Activated naive CD4-positive, alpha-beta T cell treated with anti-CD3 and anti-CD28 coated beads, Interleukin-2, amount 50 U/mL, for 24 hours (primary cell): ENCODE results near the gene GSTM3.
"Not testable (repeated sequence)": the region's sequence is repeated elsewhere in the genome, so short reads cannot be mapped to it uniquely, and the experiment has no call there.

Experiments
- H3K27ac Mint-ChIP-seq: one replicate; pipeline ENCODE4 v1.8.0; 2021; ENCODE audit warnings: mild to moderate bottlenecking, mixed read lengths
- H3K27me3 Mint-ChIP-seq: one replicate; pipeline ENCODE4 v1.8.0; 2021; ENCODE audit warnings: mixed read lengths
- H3K36me3 Mint-ChIP-seq: one replicate; pipeline ENCODE4 v1.8.0; 2021; ENCODE audit warnings: mixed read lengths
- H3K4me1 Mint-ChIP-seq: one replicate; pipeline ENCODE4 v1.8.0; 2021; ENCODE audit warnings: mixed read lengths
- H3K4me3 Mint-ChIP-seq: one replicate; pipeline ENCODE4 v1.8.0; 2021; ENCODE audit warnings: mild to moderate bottlenecking, mixed read lengths
- H3K9me3 Mint-ChIP-seq: one replicate; pipeline ENCODE4 v1.8.0; 2021; ENCODE audit warnings: mixed read lengths

GSTM3 gene

DNA sequence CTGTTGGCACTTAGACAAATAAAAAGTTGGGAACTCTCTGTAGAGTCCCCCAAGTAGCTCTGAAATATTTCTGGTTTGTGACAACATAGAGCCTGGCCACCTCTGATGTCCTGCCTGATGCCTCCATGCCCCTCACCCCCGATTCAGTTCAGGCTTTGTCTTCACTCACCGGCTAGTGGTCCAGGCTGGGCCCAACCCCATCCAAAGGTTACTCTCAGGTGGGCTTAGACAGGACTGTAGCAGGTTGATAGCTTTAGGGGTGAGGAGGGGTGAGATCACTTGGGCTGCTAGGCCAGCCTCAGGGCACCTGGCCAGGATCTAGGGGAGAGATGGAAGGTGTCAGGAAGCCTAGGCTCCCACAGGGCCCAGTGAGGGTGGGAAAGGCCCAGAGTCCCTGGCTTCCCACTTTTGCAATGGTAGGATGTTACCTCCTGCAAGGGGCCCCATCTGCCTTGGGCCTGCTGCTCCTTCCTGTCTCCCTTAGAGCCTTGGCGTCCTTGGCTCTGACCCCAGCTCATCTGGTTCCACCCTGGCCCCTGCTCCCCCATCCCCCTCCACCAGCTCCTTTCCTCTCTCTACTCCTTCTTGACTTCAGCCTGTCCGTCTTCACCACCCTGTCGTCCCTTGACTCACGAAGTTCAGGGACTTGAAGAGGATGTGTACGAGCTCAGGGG lies 16.1 kb upstream of the GSTM3 start:
- no peaks in the 10 kb centered on the region for H3K36me3 Mint-ChIP-seq
- no peak overlapping the region for H3K27ac Mint-ChIP-seq

DNA sequence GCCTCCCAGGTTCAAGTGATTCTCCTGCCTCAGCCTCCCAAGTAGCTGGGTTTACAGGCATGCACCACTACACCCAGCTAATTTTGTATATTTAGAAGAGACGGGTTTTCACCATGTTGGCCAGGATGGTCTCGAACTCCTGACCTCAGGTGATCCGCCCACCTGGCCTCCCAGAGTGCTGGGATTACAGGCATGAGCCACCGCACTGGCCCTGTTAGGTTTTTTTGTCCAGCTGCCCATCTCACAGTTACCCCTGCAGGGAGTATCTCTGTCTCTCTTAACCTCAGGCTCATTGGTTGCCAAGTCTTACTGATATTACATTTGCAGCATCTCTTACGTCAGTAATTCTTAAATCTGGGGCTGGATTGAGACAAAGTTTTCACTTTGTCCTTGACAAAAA lies 15.5 kb upstream of the GSTM3 start:
- not testable (repeated sequence) for H3K4me3 Mint-ChIP-seq, H3K27me3 Mint-ChIP-seq, H3K9me3 Mint-ChIP-seq, H3K36me3 Mint-ChIP-seq, H3K4me1 Mint-ChIP-seq, H3K27ac Mint-ChIP-seq

More for the DNA sequence above, 16.1 kb upstream of the GSTM3 start:
- peaks cover 3% of the 10 kb centered on the region for H3K27me3 Mint-ChIP-seq
- no peaks in the 10 kb centered on the region for H3K4me1 Mint-ChIP-seq
- H3K4me3 Mint-ChIP-seq: no peak overlapping the region
- H3K9me3 Mint-ChIP-seq: no peaks in the 10 kb centered on the region

DNA sequence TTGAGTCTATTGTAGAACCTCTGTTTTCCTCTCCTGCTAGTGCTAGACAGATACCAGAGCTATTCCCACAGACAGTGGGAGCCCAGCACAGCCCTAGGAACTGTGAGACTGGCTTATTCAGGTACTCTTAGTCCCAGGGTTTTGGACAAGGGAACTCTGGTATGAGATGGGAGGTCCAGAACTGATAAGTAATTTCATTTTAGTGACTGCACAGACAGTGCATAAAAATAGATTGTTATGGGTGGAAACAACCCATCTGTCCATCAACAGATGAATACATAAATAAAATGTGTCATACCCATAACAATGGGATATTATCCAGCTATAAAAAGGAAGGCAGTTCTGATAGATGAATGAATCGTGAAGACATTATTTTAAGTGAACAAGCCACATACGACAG lies 13.9 kb upstream of the GSTM3 start:
- no peak overlapping the region for H3K4me3 Mint-ChIP-seq
- H3K27me3 Mint-ChIP-seq: peaks cover 3% of the 10 kb centered on the region
- H3K9me3 Mint-ChIP-seq: no peaks in the 10 kb centered on the region
- H3K4me1 Mint-ChIP-seq: no peaks in the 10 kb centered on the region
- no peak overlapping the region for H3K27ac Mint-ChIP-seq
- no peaks in the 10 kb centered on the region for H3K36me3 Mint-ChIP-seq

DNA sequence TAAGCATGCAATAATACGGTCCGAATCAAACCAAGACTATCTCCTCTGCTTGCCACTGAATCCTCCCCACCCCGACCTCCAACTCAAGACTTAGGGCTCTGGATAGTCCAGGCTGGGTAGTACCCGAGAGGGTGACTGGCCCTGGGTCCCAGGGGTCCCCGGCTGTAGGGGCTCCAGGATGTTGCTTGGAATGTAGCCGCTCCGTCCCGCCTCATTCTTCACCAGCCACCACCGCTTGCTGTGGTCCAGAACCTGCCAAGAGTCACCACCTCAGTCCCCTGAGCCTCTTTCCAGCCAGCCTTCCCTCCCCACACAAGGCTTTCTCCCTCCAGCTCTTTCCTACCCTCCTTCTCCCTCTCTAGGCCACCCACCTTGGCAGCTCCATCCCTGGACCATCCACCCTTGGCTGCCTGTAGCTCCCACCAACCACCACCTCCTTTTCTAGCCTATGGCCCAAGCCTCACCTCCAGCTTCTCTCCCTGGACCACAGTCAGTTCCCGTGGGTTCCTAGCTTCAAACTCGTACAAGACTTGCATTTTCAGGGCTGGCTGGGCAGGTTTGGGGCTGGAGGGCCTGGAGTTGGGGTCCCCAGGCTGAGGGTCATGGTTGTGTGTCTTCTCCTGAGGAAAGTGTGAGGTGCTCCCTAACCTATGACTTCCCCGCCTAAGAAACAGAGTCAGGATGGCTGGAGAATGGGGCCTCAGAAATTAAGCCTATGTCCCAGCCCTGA lies 10.9 kb upstream of the GSTM3 start:
- no peaks in the 10 kb centered on the region for H3K36me3 Mint-ChIP-seq
- no peaks in the 10 kb centered on the region for H3K9me3 Mint-ChIP-seq
- H3K27ac Mint-ChIP-seq: no peak overlapping the region
- H3K27me3 Mint-ChIP-seq: peaks cover 7% of the 10 kb centered on the region
- no peaks in the 10 kb centered on the region for H3K4me1 Mint-ChIP-seq
- H3K4me3 Mint-ChIP-seq: no peak overlapping the region

DNA sequence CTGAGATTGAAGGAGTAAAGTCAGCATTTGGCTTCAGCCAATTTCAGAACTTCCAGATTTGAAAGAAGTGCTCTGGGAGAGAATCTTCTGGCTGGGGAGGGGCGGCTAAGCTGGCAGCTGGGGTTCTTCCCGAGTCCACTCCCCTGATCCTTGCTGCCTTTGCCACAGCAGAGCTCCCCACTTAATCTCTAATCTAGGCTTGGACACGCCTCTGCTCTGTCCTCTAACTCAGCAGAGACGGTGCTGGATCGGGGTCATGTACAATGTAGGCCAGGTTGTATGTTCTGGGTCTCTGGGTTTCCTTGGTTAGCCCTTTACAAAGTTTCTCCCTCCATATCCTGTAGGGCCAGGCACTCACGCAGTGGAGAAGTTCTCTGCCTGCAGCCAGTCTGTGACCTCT lies 10.1 kb upstream of the GSTM3 start:
- Mint-ChIP-seq H3K27me3 (peaks cover 7% of the 10 kb centered on the region), H3K4me1 (no peaks in the 10 kb centered on the region), H3K9me3 (no peaks in the 10 kb centered on the region), H3K36me3 (no peaks in the 10 kb centered on the region), H3K4me3 (no peak overlapping the region), H3K27ac (no peak overlapping the region)

DNA sequence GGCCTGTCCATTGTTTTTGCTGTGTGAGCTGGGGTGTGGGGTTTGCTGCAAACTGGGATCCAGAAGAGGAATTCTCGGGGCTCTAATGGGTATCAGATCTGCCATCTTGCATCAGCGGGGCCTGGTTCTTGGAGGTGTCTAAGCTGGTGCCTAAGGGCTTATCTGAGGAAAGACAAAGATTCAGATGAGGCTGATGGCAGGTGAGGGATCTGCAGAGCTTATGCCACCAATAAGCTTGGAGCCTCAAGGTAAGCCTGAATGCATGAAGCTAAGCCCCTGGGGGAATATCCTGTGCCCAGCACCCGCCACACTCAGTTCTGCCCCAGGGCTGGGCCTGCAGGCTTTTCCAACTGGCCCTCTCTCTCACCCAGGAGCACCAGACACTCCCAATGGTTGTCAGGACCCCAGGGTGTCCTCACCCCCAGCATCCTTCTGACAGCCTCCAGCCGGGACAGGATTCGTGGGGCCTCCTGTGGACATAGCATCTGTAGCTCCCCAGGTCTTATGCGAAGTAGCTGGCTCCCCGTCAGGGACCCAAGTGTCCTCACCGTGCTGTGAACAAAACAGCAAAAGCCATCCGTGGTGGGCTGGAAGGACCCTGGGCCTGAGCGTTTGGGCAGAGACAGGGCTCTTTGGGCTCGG lies 9.5 kb upstream of the GSTM3 start:
- peaks cover 7% of the 10 kb centered on the region for H3K27me3 Mint-ChIP-seq
- H3K36me3 Mint-ChIP-seq: no peaks in the 10 kb centered on the region
- H3K27ac Mint-ChIP-seq: no peak overlapping the region
- H3K4me3 Mint-ChIP-seq: no peak overlapping the region
- no peaks in the 10 kb centered on the region for H3K9me3 Mint-ChIP-seq
- no peaks in the 10 kb centered on the region for H3K4me1 Mint-ChIP-seq

DNA sequence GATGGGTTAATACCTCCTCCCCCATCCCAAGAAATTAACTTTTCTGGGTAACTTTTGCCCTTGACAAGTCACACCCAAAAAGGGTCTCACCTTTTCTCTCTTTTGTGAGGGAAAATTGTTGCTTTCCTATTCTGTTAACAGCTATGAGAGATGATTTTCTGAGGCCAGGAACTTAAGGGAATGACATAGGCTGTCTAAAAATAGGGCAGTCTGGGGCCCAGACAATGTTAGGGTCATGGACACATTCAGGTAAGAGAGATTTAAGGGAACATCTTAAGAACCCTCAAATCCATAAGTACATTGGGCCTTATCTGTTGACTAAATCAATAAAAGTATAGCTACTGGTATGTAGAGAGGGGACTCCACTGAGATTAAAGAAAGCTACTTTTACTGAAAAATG lies 8.4 kb upstream of the GSTM3 start:
- Mint-ChIP-seq H3K9me3 (no peaks in the 10 kb centered on the region), H3K27me3 (peaks cover 7% of the 10 kb centered on the region), H3K27ac (no peak overlapping the region), H3K36me3 (no peaks in the 10 kb centered on the region), H3K4me3 (no peak overlapping the region), H3K4me1 (no peaks in the 10 kb centered on the region)

DNA sequence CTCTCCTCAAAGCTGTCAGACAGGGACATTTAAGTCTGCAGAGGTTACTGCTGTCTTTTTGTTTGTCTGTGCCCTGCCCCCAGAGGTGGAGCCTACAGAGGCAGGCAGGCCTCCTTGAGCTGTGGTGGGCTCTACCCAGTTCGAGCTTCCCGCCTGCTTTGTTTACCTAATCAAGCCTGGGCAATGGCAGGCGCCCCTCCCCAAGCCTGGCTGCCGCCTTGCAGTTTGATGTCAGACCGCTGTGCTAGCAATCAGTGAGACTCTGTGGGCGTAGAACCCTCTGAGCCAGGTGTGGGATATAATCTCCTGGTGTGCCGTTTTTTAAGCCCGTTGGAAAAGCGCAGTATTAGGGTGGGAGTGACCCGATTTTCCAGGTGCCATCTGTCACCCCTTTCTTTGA lies 7.5 kb upstream of the GSTM3 start:
- not testable (repeated sequence) for H3K36me3 Mint-ChIP-seq, H3K4me3 Mint-ChIP-seq, H3K27ac Mint-ChIP-seq, H3K4me1 Mint-ChIP-seq, H3K27me3 Mint-ChIP-seq, H3K9me3 Mint-ChIP-seq

DNA sequence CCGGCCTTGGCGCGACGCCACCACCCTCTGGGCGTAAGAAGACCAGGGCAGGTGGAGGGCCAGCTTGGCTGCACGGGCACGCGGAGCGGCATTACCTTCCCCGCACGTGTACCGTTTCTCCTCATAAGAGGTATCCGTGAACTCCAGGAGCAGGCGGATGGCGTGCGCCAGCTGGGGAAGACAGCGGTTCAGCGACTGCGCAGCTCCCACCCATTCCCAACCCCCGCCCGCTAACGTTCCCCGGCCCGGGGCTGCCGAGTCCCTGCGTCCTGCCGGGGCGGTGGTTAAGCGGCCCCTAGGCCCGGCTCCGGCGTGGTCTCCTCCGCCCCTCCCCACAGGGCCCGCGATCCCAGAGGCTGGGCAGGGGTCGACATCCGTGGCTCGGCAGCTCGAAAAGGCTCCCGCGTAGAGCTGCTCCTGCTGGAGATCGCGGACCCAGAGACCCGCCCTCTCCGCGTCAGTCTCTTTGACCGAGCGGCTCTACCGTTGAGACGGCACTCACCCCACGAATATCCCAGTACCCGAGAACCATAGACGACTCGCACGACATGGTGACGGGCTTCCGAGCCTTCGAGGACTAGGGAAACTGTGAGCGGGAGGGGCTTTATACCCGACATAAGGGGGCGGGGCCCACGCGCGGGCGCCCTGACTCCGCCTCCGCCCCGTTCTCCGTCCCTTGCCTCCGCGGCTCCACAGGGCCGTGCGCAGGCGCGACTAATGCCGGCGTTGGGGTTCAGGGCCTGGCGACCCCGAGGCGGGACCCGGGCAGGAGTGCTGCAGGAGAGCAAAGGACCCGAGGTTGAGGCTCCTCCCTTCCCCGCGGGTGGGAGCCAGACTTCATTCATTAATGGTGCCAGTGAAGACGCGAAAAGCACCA lies 862 bp downstream of the GSTM3 start:
- Mint-ChIP-seq H3K4me1 (peaks cover 20% of the 10 kb centered on the region), H3K36me3 (no peaks in the 10 kb centered on the region), H3K27ac (no peak overlapping the region), H3K9me3 (no peaks in the 10 kb centered on the region), H3K4me3 (peak overlapping the region; percentile 81), H3K27me3 (peaks cover 1% of the 10 kb centered on the region)

DNA sequence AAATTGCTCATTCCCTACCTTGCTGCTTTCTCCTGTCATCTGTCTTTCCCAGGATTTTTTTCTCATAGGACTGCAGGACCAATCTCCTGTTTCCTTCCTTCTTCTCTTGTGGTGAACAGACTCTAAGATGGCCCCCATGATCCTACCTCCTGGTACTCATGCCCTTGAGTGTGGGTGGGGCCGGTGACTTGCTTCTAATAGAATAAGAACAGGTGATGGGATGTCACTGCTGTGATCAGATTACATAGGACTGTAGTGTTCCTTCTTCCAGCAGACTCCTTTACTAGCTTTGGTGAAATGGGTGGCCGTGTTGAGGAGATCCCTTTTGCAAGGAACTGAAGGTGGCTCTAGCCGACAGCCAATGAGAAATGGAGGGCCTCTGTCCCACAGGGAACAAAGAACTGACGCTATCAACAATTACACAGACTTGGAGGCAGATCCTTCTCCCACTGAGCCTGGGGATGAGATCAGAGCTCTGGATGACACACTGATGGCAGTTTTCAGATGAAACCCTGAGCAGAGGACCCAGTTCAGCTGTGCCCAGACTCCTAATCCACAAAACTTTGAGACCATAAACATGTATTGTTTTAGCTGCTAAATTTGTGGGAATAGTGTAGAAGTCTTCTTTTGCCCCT lies 7.5 kb downstream of the GSTM3 start:
- no peaks in the 10 kb centered on the region for H3K27me3 Mint-ChIP-seq
- peaks cover 1% of the 10 kb centered on the region for H3K36me3 Mint-ChIP-seq
- H3K9me3 Mint-ChIP-seq: no peaks in the 10 kb centered on the region
- no peaks in the 10 kb centered on the region for H3K4me1 Mint-ChIP-seq
- no peak overlapping the region for H3K4me3 Mint-ChIP-seq
- H3K27ac Mint-ChIP-seq: no peak overlapping the region

DNA sequence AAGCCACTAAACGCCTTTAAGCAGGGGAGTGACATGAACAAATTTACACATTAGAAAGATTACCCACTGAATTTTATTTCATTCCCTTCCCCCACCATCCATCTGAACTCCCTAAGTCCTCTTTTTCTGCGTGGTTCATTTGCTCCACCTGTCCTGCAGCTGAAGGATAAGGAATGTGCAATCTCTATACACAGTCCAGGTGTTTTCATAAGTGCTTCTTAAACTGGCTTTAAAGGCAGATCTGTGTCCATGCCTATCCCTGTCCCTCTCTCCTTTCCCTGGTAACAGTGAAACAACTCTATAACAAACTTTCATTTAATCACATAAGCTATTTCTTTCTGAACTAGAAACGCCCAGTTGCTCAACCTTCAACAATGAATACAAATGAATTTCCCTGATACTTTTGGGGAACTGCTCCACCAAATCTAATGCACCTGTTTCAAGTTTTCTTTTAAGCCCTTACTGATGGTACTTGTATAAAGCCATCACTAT lies 8.4 kb downstream of the GSTM3 start:
- peaks cover 1% of the 10 kb centered on the region for H3K36me3 Mint-ChIP-seq
- no peaks in the 10 kb centered on the region for H3K27me3 Mint-ChIP-seq
- H3K4me3 Mint-ChIP-seq: no peak overlapping the region
- H3K4me1 Mint-ChIP-seq: no peaks in the 10 kb centered on the region
- no peaks in the 10 kb centered on the region for H3K9me3 Mint-ChIP-seq
- H3K27ac Mint-ChIP-seq: no peak overlapping the region

DNA sequence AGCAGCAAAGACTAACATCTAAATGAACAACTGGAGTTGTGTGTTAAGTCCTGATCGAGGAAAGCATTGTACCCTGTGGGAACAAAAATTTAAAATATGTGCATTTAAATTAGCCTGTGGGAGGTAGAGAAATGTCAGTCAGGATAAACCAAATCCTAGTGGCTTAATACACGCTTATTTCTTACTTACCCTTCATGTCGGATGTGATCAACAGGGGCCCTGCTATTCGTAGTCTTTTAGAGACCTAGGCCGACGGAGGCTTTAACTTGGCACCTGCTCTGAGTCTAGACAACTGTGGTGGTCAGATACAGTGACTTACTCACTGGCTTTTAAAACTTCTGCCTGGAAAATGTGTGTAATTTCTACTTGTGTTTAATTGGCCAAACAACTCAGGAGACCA lies 10.2 kb downstream of the GSTM3 start:
- H3K4me1 Mint-ChIP-seq: no peaks in the 10 kb centered on the region
- H3K4me3 Mint-ChIP-seq: no peak overlapping the region
- no peaks in the 10 kb centered on the region for H3K27me3 Mint-ChIP-seq
- no peaks in the 10 kb centered on the region for H3K9me3 Mint-ChIP-seq
- H3K36me3 Mint-ChIP-seq: peaks cover 1% of the 10 kb centered on the region
- H3K27ac Mint-ChIP-seq: no peak overlapping the region

DNA sequence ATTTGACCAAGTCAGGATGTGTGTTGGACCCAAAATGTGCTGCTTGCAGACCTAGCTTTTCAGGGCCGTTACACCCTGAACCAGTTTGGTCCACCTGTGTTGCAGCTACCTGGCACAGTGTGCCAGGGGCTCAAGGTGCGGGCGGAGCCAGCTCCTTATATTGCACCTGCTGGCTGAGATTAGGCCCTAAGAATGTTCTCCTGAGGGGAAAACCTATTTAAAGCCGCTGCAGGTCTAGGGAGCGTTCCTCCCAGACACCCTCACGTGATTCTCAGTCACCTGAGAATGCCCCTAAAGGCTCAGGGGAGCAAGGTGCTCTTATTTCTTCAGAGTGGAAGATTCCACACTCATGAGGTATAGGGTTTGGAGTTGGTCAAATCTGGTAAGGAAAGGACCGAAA lies 12.0 kb downstream of the GSTM3 start:
- H3K27me3 Mint-ChIP-seq: no peaks in the 10 kb centered on the region
- no peak overlapping the region for H3K4me3 Mint-ChIP-seq
- H3K4me1 Mint-ChIP-seq: no peaks in the 10 kb centered on the region
- H3K27ac Mint-ChIP-seq: no peak overlapping the region
- no peaks in the 10 kb centered on the region for H3K9me3 Mint-ChIP-seq
- H3K36me3 Mint-ChIP-seq: no peaks in the 10 kb centered on the region

DNA sequence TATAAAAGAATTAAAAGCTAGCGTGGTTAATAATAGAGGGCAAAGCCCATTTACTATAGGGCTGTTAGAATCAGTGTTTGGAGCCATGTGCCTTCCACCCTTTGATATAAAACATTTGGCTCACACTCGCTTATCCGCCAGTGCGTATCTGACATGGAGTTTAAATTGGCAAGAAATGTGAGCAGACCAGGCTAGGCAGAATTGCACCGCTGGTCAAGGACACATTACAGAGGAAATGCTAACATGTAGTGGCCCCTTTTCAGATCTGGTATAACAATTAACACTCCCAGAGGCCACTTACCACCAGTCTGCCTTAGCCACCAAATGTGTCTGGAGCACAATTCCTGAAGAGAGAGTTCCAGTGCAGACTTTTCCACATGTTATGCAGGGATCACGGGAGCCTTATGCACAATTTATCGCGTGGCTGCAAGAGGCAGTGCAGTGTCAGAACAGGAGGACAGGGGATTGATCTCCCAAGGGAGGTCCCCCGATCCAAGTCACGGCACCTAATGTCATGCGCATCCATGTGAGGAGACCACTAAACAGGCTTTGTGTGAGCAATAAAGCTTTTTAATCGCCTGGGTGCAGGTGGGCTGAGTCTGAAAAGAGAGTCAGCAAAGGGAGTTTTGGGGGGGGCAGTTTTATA lies 14.0 kb downstream of the GSTM3 start:
- Mint-ChIP-seq H3K9me3 (no peaks in the 10 kb centered on the region), H3K27me3 (no peaks in the 10 kb centered on the region), H3K27ac (no peak overlapping the region), H3K4me1 (no peaks in the 10 kb centered on the region), H3K36me3 (no peaks in the 10 kb centered on the region), H3K4me3 (no peak overlapping the region)

DNA sequence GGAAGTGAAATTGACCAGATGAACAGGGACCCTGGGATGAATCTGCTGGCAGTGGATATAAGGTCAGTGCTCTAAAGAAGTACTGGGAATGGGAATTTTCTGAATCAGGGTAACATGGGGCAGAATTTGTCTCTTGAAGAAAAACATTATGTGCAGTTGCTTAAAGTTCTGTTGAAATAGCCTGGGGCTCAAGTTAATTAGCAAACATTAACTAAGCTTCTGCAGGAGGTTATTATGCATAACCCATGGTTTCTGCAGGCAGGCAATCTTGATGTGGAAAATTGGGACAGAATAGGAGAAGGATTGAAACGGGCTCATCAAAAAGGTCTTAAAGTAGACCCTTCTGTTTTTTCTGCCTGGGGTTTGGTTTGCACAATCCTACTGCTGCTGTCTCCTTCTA lies 14.8 kb downstream of the GSTM3 start:
- H3K4me1 Mint-ChIP-seq: no peaks in the 10 kb centered on the region
- no peak overlapping the region for H3K4me3 Mint-ChIP-seq
- no peaks in the 10 kb centered on the region for H3K36me3 Mint-ChIP-seq
- no peaks in the 10 kb centered on the region for H3K27me3 Mint-ChIP-seq
- no peaks in the 10 kb centered on the region for H3K9me3 Mint-ChIP-seq
- H3K27ac Mint-ChIP-seq: no peak overlapping the region
